Activated CD8-positive, alpha-beta memory T cell treated with anti-CD3 and anti-CD28 coated beads for 36 hours (primary cell): ENCODE data around the gene ASTN1. TPM values are rescaled to one million over a fixed set of nuclear protein-coding genes. Genes with fewer than 3 reads are reported as not detected.

Experiments
- CTCF ChIA-PET: fragments of 350-600 bp; sonication (Branson Sonifier 250); formaldehyde crosslinking; loops from one replicate; lab custom pipeline; 2021; ENCODE audit warnings: antibody characterized with exemption; lab: Charles Lee
- POLR2A ChIA-PET: fragments of 350-600 bp; sonication (Branson Sonifier 250); formaldehyde crosslinking; loops from one replicate; lab custom pipeline; 2021; ENCODE audit warnings: antibody characterized with exemption; lab: Charles Lee
- total RNA-seq, 2 experiments: library from RNA; stranded (reverse); gene quantifications; one replicate each; pipeline ENCODE4 v1.2.3, GENCODE V29; 2021

The ASTN1 gene
- total RNA-seq, 2 experiments from 2014 or later = not detected

GRCh38 chr1:177063648-177064047 lies 100.9 kb downstream of the ASTN1 start:
- ChIA-PET CTCF (no interaction called here), POLR2A (no interaction called here)

GRCh38 chr1:177054542-177054941 lies 110.0 kb downstream of the ASTN1 start:
- POLR2A ChIA-PET = no interaction called here
- CTCF ChIA-PET = no interaction called here

GRCh38 chr1:177053648-177054047 lies 110.9 kb downstream of the ASTN1 start:
- ChIA-PET POLR2A (no interaction called here), CTCF (no interaction called here)

- CTCF ChIA-PET = no interaction called here
- POLR2A ChIA-PET = no interaction called here
These were observed 116.0 kb downstream of the ASTN1 start for GRCh38 chr1:177048314-177049069.

- CTCF ChIA-PET = no interaction called here
These were observed 119.4 kb downstream of the ASTN1 start for GRCh38 chr1:177045151-177045550.

GRCh38 chr1:177044390-177044789 lies 120.1 kb downstream of the ASTN1 start:
- ChIA-PET POLR2A (no interaction called here), CTCF (no interaction called here)

More at GRCh38 chr1:177045151-177045550, 119.4 kb downstream of the ASTN1 start:
- POLR2A ChIA-PET = no interaction called here

GRCh38 chr1:177043597-177043996 lies 120.9 kb downstream of the ASTN1 start:
- POLR2A ChIA-PET = no interaction called here
- CTCF ChIA-PET = no interaction called here

GRCh38 chr1:177035586-177035985 lies 128.9 kb downstream of the ASTN1 start:
- CTCF ChIA-PET = no interaction called here
- POLR2A ChIA-PET = no interaction called here

GRCh38 chr1:177033628-177034027 lies 130.9 kb downstream of the ASTN1 start:
- CTCF ChIA-PET = no interaction called here
- POLR2A ChIA-PET = interaction anchor here (0.7 kb wide), 1 partner anchor 82 kb away, joined by 3 read pairs; no protein-coding TSS in a partner anchor

- CTCF ChIA-PET = no interaction called here
- POLR2A ChIA-PET = no interaction called here
These were observed 132.1 kb downstream of the ASTN1 start for GRCh38 chr1:177032434-177032833.

- ChIA-PET POLR2A (no interaction called here), CTCF (no interaction called here)
These were observed 139.9 kb downstream of the ASTN1 start for GRCh38 chr1:177024623-177025022.

GRCh38 chr1:177023726-177024125 lies 140.8 kb downstream of the ASTN1 start:
- POLR2A ChIA-PET = no interaction called here

GRCh38 chr1:177023249-177023648 lies 141.3 kb downstream of the ASTN1 start:
- ChIA-PET POLR2A (no interaction called here), CTCF (no interaction called here)

More at GRCh38 chr1:177023726-177024125, 140.8 kb downstream of the ASTN1 start:
- CTCF ChIA-PET = no interaction called here

GRCh38 chr1:177021687-177022086 lies 142.8 kb downstream of the ASTN1 start:
- POLR2A ChIA-PET = no interaction called here
- CTCF ChIA-PET = no interaction called here

GRCh38 chr1:177020851-177021589 lies 143.5 kb downstream of the ASTN1 start:
- ChIA-PET CTCF (no interaction called here), POLR2A (no interaction called here)

- ChIA-PET POLR2A (no interaction called here), CTCF (no interaction called here)
These were observed 147.1 kb downstream of the ASTN1 start for GRCh38 chr1:177017287-177017852.

GRCh38 chr1:177014325-177014724 lies 150.2 kb downstream of the ASTN1 start:
- POLR2A ChIA-PET = no interaction called here

GRCh38 chr1:177012342-177012925 lies 152.1 kb downstream of the ASTN1 start:
- ChIA-PET POLR2A (no interaction called here), CTCF (no interaction called here)

More at GRCh38 chr1:177014325-177014724, 150.2 kb downstream of the ASTN1 start:
- CTCF ChIA-PET = no interaction called here

GRCh38 chr1:177011508-177011907 lies 153.0 kb downstream of the ASTN1 start:
- ChIA-PET CTCF (no interaction called here), POLR2A (no interaction called here)

GRCh38 chr1:177010211-177010825 lies 154.2 kb downstream of the ASTN1 start:
- ChIA-PET CTCF (no interaction called here), POLR2A (no interaction called here)
